Measurements from ENCODE around the gene PRRX2. TPM values are rescaled to one million over a fixed set of nuclear protein-coding genes. Genes with fewer than 3 reads are reported as not detected.
"Not testable (repeated sequence)": the region's sequence is repeated elsewhere in the genome, so short reads cannot be mapped to it uniquely, and the experiment has no call there.

PRRX2 gene
- total RNA-seq, 1 experiment from 2014 or later = 10.7 TPM

GRCh38 chr9:129759804-129760502, 94.5 kb downstream of the PRRX2 start:
- TF ChIP-seq E2F4 (CRISPR knock-in tag; IDR thresholded peaks at IDR 0.05; ENCODE audit: borderline replicate concordance, low read depth) = no peak
- TF ChIP-seq RORB (CRISPR knock-in tag; IDR thresholded peaks at IDR 0.05) = no peak
- TF ChIP-seq USF2 (CRISPR knock-in tag; IDR thresholded peaks at IDR 0.05) = no peak
- TF ChIP-seq TCF7 (CRISPR knock-in tag; IDR thresholded peaks at IDR 0.05; ENCODE audit: low read depth) = no peak
- DNase-seq (ENCODE audit: low spot score) (no peak), ATAC-seq (no peak)
- Mint-ChIP-seq H3K9me3 (no peaks in the 10 kb centered on the region), H3K27ac (no peak overlapping the region), H3K4me3 (no peak overlapping the region), H3K36me3 (no peaks in the 10 kb centered on the region), H3K27me3 (ENCODE audit: low read depth) (no peaks in the 10 kb centered on the region), H3K4me1 (peaks cover 6% of the 10 kb centered on the region)
- ChIA-PET POLR2A (no interaction called here), CTCF (interaction anchor here (1.0 to 1.4 kb wide), 2 partner anchors 22 to 23 kb away, joined by 3 to 4 read pairs; no protein-coding TSS in a partner anchor)

- POLR2A ChIA-PET; ATAC-seq; H3K27ac Mint-ChIP-seq; DNase-seq (ENCODE audit: low spot score); H3K4me1 Mint-ChIP-seq; H3K4me3 Mint-ChIP-seq; H3K36me3 Mint-ChIP-seq; H3K27me3 Mint-ChIP-seq (ENCODE audit: low read depth); H3K9me3 Mint-ChIP-seq: not testable (repeated sequence)
- CTCF ChIA-PET = interaction anchor here (1.4 to 1.6 kb wide), 3 partner anchors 23 to 118 kb away, joined by 4 to 10 read pairs (median 6); no protein-coding TSS in a partner anchor
Measured at GRCh38 chr9:129760784-129761183, 95.3 kb downstream of the PRRX2 start.

- peaks cover 6% of the 10 kb centered on the region for H3K4me1 Mint-ChIP-seq
- no peaks in the 10 kb centered on the region for H3K27me3 Mint-ChIP-seq (ENCODE audit: low read depth)
- H3K9me3 Mint-ChIP-seq = no peaks in the 10 kb centered on the region
- no peaks in the 10 kb centered on the region for H3K36me3 Mint-ChIP-seq
- POLR2A ChIA-PET = interaction anchor here (0.7 kb wide), 2 partner anchors 85 to 479 kb away, joined by 4 to 7 read pairs; no protein-coding TSS in a partner anchor
- DNase-seq (ENCODE audit: low spot score) (no peak), ATAC-seq (no peak)
- CTCF ChIA-PET = interaction anchor here (0.7 to 1.6 kb wide), 4 partner anchors 24 to 630 kb away, joined by 3 to 10 read pairs (median 4); no protein-coding TSS in a partner anchor
- no peak overlapping the region for H3K4me3 Mint-ChIP-seq
- H3K27ac Mint-ChIP-seq = no peak overlapping the region; the same call in 1 of the 2 replicates
- TF ChIP-seq ELF4 (CRISPR knock-in tag; IDR thresholded peaks at IDR 0.05; ENCODE audit: low read depth) (no peak), ZNF532 (CRISPR knock-in tag; IDR thresholded peaks at IDR 0.05; ENCODE audit: borderline replicate concordance) (no peak), IRF1 (CRISPR knock-in tag; IDR thresholded peaks at IDR 0.05) (no peak), ZBTB21 (CRISPR knock-in tag; IDR thresholded peaks at IDR 0.05; ENCODE audit: borderline replicate concordance) (no peak), ZNF232 (CRISPR knock-in tag; IDR thresholded peaks at IDR 0.05) (no peak), ZNF512 (CRISPR knock-in tag; IDR thresholded peaks at IDR 0.05; ENCODE audit: borderline replicate concordance) (no peak), E2F4 (CRISPR knock-in tag; IDR thresholded peaks at IDR 0.05; ENCODE audit: borderline replicate concordance, low read depth) (no peak), ATF6 (CRISPR knock-in tag; IDR thresholded peaks at IDR 0.05) (no peak), GTF2I (CRISPR knock-in tag; conservative IDR thresholded peaks at IDR 0.05) (no peak), MAX (CRISPR knock-in tag; IDR thresholded peaks at IDR 0.05) (no peak), FOXJ3 (CRISPR knock-in tag; IDR thresholded peaks at IDR 0.05; ENCODE audit: borderline replicate concordance) (no peak), E2F5 (CRISPR knock-in tag; IDR thresholded peaks at IDR 0.05) (no peak)
Measured at GRCh38 chr9:129761293-129761900, 96.0 kb downstream of the PRRX2 start.

Data from WTC11 (cell line).